Endothelial cell of umbilical vein (primary cell): ENCODE data around the gene LRRC17. TPM values are rescaled to one million over a fixed set of nuclear protein-coding genes. Genes with fewer than 3 reads are reported as not detected.

Experiments used
- BruUV-seq: library from RNA; stranded (reverse); fragments of 400-500 nt; replicated peaks from 2 replicates; lab custom pipeline; 2021; lab: Mats Ljungman, UMichigan
- CTCF ChIA-PET: fragments of 300-600, 350-600 bp; sonication (Branson Sonifier 250); formaldehyde crosslinking; loops from one replicate; lab custom pipeline; 2021; ENCODE audit warnings: antibody characterized with exemption, inconsistent platforms; lab: Charles Lee
- POLR2A ChIA-PET: fragments of 300-600, 350-600 bp; sonication (Branson Sonifier 250); formaldehyde crosslinking; loops from one replicate; lab custom pipeline; 2021; ENCODE audit warnings: antibody characterized with exemption, inconsistent platforms; lab: Charles Lee
- DNase-seq: peaks from one replicate; pipeline ENCODE4 v3.0.0-alpha.2; 2011; ENCODE audit warnings: low read depth, low spot score
- FAIRE-seq: peaks from 2 replicates; lab custom pipeline; 2011; peaks lifted over from hg19 to GRCh38; lab: Jason Lieb, UNC
- H2AFZ ChIP-seq: 2 replicates; pipeline ENCODE4 v1.6.0; 2012; ENCODE audit warnings: low read depth, low read length, control low read depth, inconsistent platforms
- H3K27ac ChIP-seq: 2 replicates; pipeline ENCODE4 v1.5.1; 2011; ENCODE audit warnings: low read depth, mild to moderate bottlenecking, control low read depth, low read length, moderate library complexity; ENCODE audit not compliant: insufficient read depth
- H3K27me3 ChIP-seq, 2 experiments: 2 replicates each; pipeline versions ENCODE4 v1.6.0 to v1.6.1; 2011; ENCODE audit warnings: low read length in 2 of 2, mixed read lengths in 1 of 2; ENCODE audit not compliant: control insufficient read depth in 2 of 2, insufficient read depth in 2 of 2
- H3K36me3 ChIP-seq, 2 experiments: 2 replicates in 1 of 2; 3 replicates in 1 of 2; pipeline ENCODE4 v1.5.1; 2011; ENCODE audit warnings: low read length in 2 of 2, mild to moderate bottlenecking in 1 of 2, moderate library complexity in 1 of 2; ENCODE audit not compliant: control insufficient read depth in 2 of 2, insufficient read depth in 2 of 2; ENCODE audit errors: extremely low read depth in 1 of 2
- H3K4me1 ChIP-seq: 3 replicates; pipeline ENCODE4 v1.5.1; 2011; ENCODE audit warnings: mild to moderate bottlenecking, low read length; ENCODE audit not compliant: control insufficient read depth, insufficient read depth; ENCODE audit errors: extremely low read depth
- H3K4me2 ChIP-seq: 2 replicates; pipeline ENCODE4 v1.6.1; 2011; ENCODE audit warnings: low read length, control low read depth, mixed read lengths; ENCODE audit not compliant: insufficient read depth
- H3K4me3 ChIP-seq, 3 experiments: fragments of 200-600 bp in 1 of 3; sonication (generic), shearing (Covaris generic) in 1 of 3; replicated peaks in 1 of 3; 2 replicates each; pipeline ENCODE4 v1.5.1; 2011 to 2016; ENCODE audit warnings: control low read depth in 3 of 3, low read length in 3 of 3, mild to moderate bottlenecking in 2 of 3, inconsistent platforms in 1 of 3, low read depth in 1 of 3, moderate library complexity in 1 of 3; ENCODE audit not compliant: insufficient read depth in 1 of 3
- H3K79me2 ChIP-seq: 2 replicates; pipeline ENCODE4 v1.6.0; 2012; ENCODE audit warnings: low read length, inconsistent platforms; ENCODE audit not compliant: control insufficient read depth, insufficient read depth
- H3K9ac ChIP-seq: replicated peaks from 2 replicates; pipeline ENCODE3; 2011; ENCODE audit warnings: low read length, control low read depth; ENCODE audit not compliant: insufficient read depth; ENCODE audit errors: extremely low read depth
- H3K9me1 ChIP-seq: replicated peaks from 3 replicates; pipeline ENCODE4 v1.6.0; 2011; ENCODE audit warnings: mild to moderate bottlenecking, low read length; ENCODE audit not compliant: control insufficient read depth, insufficient read depth; ENCODE audit errors: extremely low read depth
- H3K9me3 ChIP-seq: replicated peaks from 2 replicates; pipeline ENCODE4 v1.5.1; 2012; ENCODE audit warnings: low read length, inconsistent platforms; ENCODE audit not compliant: control insufficient read depth, insufficient read depth
- H4K20me1 ChIP-seq: replicated peaks from 2 replicates; pipeline ENCODE3; 2011; ENCODE audit warnings: mild to moderate bottlenecking, low read length; ENCODE audit not compliant: control insufficient read depth, insufficient read depth; ENCODE audit errors: extremely low read depth
- EZH2 ChIP-seq: IDR thresholded peaks from 2 replicates; pipeline ENCODE4 v1.6.1; 2012; ENCODE audit warnings: borderline replicate concordance, low read depth, mild to moderate bottlenecking, moderate library complexity, low read length, inconsistent platforms; ENCODE audit not compliant: severe bottlenecking
- FOS ChIP-seq: IDR thresholded peaks from 2 replicates; pipeline ENCODE4 v1.6.1; 2011; ENCODE audit warnings: mild to moderate bottlenecking, low read length, moderate library complexity, borderline replicate concordance; ENCODE audit not compliant: insufficient read depth
- GATA2 ChIP-seq: IDR thresholded peaks from 2 replicates; pipeline ENCODE4 v1.7.0; 2011; ENCODE audit warnings: low read depth, mild to moderate bottlenecking, moderate library complexity, mixed read lengths, low read length; ENCODE audit not compliant: insufficient read length, insufficient read depth
- JUN ChIP-seq: IDR thresholded peaks from 2 replicates; pipeline ENCODE4 v1.6.1; 2011; ENCODE audit warnings: borderline replicate concordance, low read depth; ENCODE audit not compliant: insufficient read length, insufficient read depth
- MYC ChIP-seq: IDR thresholded peaks from one replicate; pipeline ENCODE4 v1.6.1; 2011; ENCODE audit warnings: mild to moderate bottlenecking, low read depth, low read length
- POLR2A ChIP-seq: IDR thresholded peaks from 2 replicates; pipeline ENCODE4 v1.6.1; 2012; ENCODE audit warnings: low read depth, mild to moderate bottlenecking, control low read depth, low read length
- POLR2AphosphoS5 ChIP-seq: IDR thresholded peaks from 2 replicates; pipeline ENCODE4 v1.6.1; 2012; ENCODE audit warnings: low read depth, mild to moderate bottlenecking, control low read depth, low read length, moderate library complexity; ENCODE audit not compliant: insufficient read depth
- dilution Hi-C: fragments of 300-500 bp; cut with MboI; formaldehyde crosslinking; loops from one replicate; pipeline ENCODE4 v1.15.0; 2019; ENCODE audit warnings: low sequenced_read_pairs; ENCODE audit not compliant: extremely low pct_ligation_motif_present
- intact Hi-C: fragments of 100-400 bp; cut with micrococcal nuclease; formaldehyde crosslinking; loops from one replicate; pipeline ENCODE4 v1.10.0; 2022
- polyA plus RNA-seq, 4 experiments: library from polyadenylated mRNA; depleted of rRNA in 3 of 4; stranded (reverse) in 3 of 4; unstranded in 1 of 4; fragments of >200 nt; gene quantifications; 2 replicates each; pipeline versions ENCODE4 v1.2.1 to v1.2.3, GENCODE V29; 2011 to 2012; ENCODE audit warnings: missing spikeins in 1 of 4
- total RNA-seq: library from RNA; stranded (reverse); gene quantifications from 2 replicates; pipeline ENCODE4 v1.2.3, GENCODE V29; 2021
- TF ChIP-seq, protein P1 (sequence below): IDR thresholded peaks from 2 replicates; pipeline ENCODE4 v1.6.1; 2011; ENCODE audit not compliant: insufficient read depth, insufficient read length
- TF ChIP-seq, protein P2 (sequence below), 2 donors: IDR thresholded peaks; 1 replicate in 1 of 2; 2 replicates in 1 of 2; pipeline ENCODE4 v1.5.1; 2011; ENCODE audit warnings: low read length in 2 of 2, mild to moderate bottlenecking in 2 of 2, moderate library complexity in 2 of 2, control low read depth in 1 of 2, inconsistent platforms in 1 of 2, low read depth in 1 of 2; ENCODE audit not compliant: insufficient read depth in 1 of 2; ENCODE audit errors: extremely low read depth in 1 of 2

LRRC17 gene
- total and polyA plus RNA-seq, 2 donors (not counting 3 experiments of a cell fraction or from before 2014, with no cell fraction given) = 22.7 to 33.7 TPM

DNA sequence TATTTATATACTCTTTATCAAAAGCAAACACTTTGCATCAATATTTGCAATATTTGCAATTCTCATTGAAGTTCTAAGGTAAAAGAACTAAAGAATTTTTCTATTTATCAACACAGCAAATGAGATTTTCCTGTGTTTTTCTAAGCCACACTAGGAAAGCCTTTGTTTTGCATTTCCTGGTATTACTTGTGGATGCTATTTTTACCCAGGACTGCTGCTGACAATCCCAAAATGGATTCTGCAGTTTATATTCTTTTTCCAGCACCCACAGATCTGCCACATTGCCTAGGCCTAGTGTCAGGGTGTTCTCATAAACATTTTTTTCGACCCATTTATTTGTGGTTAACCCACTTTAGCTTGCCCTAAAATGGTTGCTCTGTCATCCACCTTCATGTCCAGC is 25.9 kb downstream of the LRRC17 start:
- Histone ChIP-seq H3K9ac (peak overlapping the region; percentile 17), H3K4me1 (peaks cover 18% of the 10 kb centered on the region), H3K36me3 (no peaks in the 10 kb centered on the region), H3K9me1 (no peaks in the 10 kb centered on the region), H4K20me1 (no peaks in the 10 kb centered on the region), H3K27me3 (no peaks in the 10 kb centered on the region), H3K9me3 (no peaks in the 10 kb centered on the region), H3K4me2 (peak overlapping the region; percentile 67), H3K79me2 (no peaks in the 10 kb centered on the region), H3K4me3 (no peak overlapping the region), H3K27ac (peak overlapping the region; percentile 64), H2AFZ (peak overlapping the region; percentile 76)
- ChIA-PET CTCF (no interaction called here), POLR2A (no interaction called here)
- no TSS peak for BruUV-seq
- TF ChIP-seq, protein P1, sequence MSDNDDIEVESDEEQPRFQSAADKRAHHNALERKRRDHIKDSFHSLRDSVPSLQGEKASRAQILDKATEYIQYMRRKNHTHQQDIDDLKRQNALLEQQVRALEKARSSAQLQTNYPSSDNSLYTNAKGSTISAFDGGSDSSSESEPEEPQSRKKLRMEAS = no peak
- TF ChIP-seq GATA2 (no peak), POLR2AphosphoS5 (no peak), MYC (no peak), FOS (no peak), JUN (no peak), EZH2 (no peak), POLR2A (no peak)
- TF ChIP-seq, protein P2, sequence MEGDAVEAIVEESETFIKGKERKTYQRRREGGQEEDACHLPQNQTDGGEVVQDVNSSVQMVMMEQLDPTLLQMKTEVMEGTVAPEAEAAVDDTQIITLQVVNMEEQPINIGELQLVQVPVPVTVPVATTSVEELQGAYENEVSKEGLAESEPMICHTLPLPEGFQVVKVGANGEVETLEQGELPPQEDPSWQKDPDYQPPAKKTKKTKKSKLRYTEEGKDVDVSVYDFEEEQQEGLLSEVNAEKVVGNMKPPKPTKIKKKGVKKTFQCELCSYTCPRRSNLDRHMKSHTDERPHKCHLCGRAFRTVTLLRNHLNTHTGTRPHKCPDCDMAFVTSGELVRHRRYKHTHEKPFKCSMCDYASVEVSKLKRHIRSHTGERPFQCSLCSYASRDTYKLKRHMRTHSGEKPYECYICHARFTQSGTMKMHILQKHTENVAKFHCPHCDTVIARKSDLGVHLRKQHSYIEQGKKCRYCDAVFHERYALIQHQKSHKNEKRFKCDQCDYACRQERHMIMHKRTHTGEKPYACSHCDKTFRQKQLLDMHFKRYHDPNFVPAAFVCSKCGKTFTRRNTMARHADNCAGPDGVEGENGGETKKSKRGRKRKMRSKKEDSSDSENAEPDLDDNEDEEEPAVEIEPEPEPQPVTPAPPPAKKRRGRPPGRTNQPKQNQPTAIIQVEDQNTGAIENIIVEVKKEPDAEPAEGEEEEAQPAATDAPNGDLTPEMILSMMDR (IDR thresholded peaks at IDR 0.05; ENCODE audit: extremely low read depth in 1 of 2, insufficient read depth in 1 of 2, low read depth in 1 of 2, low read length in 2 of 2) = no peak
- peak; percentile 70 for FAIRE-seq
- DNase-seq = peak; percentile 61
- dilution Hi-C loops (no loop called here), intact Hi-C loops (no loop called here)
